Measurements from ENCODE around the gene MTMR10.

MTMR10 gene, protein sequence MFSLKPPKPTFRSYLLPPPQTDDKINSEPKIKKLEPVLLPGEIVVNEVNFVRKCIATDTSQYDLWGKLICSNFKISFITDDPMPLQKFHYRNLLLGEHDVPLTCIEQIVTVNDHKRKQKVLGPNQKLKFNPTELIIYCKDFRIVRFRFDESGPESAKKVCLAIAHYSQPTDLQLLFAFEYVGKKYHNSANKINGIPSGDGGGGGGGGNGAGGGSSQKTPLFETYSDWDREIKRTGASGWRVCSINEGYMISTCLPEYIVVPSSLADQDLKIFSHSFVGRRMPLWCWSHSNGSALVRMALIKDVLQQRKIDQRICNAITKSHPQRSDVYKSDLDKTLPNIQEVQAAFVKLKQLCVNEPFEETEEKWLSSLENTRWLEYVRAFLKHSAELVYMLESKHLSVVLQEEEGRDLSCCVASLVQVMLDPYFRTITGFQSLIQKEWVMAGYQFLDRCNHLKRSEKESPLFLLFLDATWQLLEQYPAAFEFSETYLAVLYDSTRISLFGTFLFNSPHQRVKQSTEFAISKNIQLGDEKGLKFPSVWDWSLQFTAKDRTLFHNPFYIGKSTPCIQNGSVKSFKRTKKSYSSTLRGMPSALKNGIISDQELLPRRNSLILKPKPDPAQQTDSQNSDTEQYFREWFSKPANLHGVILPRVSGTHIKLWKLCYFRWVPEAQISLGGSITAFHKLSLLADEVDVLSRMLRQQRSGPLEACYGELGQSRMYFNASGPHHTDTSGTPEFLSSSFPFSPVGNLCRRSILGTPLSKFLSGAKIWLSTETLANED

DNA sequence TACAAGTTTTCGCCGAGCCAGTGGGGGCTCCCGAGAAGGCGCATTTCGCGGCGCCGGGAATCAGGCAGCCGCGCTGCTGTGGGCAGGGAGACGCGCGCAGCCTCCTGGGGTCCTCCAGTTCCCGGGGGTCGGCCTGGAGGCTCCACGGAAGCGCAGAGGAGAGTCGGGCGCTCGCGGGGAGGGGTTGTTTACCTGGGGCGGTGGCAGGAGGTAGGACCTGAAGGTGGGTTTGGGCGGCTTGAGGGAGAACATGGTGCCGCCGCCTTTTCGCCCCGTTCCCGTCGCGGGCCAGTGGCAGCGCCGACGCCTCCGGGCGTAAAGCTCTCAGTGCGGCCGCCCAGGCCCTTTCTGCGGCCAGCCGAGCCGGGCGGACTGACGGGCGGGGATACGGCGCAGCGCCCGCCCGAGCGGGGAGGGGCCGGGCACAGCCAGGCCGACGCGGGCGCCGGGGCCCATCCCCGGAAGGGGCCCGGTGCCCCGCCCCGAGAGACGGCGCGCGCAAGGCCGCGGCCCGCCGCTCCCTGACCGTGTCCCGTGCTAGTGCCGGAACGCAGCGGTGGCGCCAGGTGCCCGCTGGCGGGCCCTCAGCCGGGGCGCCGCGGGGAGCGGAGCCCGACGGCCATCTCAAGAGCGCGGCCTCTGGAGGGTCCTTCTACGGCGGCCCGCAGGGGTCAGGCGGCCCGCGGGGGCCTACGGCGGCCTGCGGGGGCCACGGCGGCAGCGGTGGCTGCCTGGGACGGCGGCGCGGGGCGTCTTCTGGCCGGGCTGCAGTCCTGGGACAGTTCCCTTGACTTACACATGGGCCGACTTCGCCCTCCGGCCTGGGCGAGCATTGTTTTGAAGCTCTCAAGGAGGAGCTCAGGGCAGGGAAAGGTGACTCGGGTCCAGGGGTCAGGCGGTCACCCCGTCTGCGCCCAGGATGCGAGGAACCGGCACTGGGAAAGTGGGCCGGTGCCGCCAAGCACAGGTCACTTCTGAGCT, at the start of gene MTMR10:
Gene MTMR10 (minus strand): TSS at position 374 of the 981 bp plus-strand sequence. CDS start 122 bp downstream, at position 252.
- Histone ChIP-seq H3K4me1 (ENCODE audit: insufficient read depth, low read length) (peaks cover 14% of the 10 kb centered on the region), H3K27ac (ENCODE audit: low read depth, low read length) (peak within 1 kb of the TSS; percentile 92), H3K9me3 (ENCODE audit: low read length) (no peaks in the 10 kb centered on the region), H3K27me3 (ENCODE audit: control insufficient read depth in 1 of 2, insufficient read depth in 2 of 2, low read length in 2 of 2) (no peaks in the 10 kb centered on the region), H3K4me3 (ENCODE audit: low read depth in 1 of 2, low read length in 2 of 2) (peak within 1 kb of the TSS; percentile 91 to 96), H3K36me3 (ENCODE audit: insufficient read depth, low read length) (no peaks in the 10 kb centered on the region), H3K9ac (ENCODE audit: low read length) (peak within 1 kb of the TSS; percentile 79)

- no peak overlapping the region for H3K4me3 ChIP-seq (ENCODE audit: low read depth in 1 of 2, low read length in 2 of 2)
- H3K36me3 ChIP-seq (ENCODE audit: insufficient read depth, low read length) = no peaks in the 10 kb centered on the region
Measured at GRCh38 chr15:31040611-31041010, 49.2 kb upstream of the MTMR10 start.

GRCh38 chr15:31039961-31040360, 48.5 kb upstream of the MTMR10 start:
- H3K4me3 ChIP-seq (ENCODE audit: low read depth in 1 of 2, low read length in 2 of 2) = no peak overlapping the region
- no peak overlapping the region for H3K27ac ChIP-seq (ENCODE audit: low read depth, low read length)
- no peaks in the 10 kb centered on the region for H3K36me3 ChIP-seq (ENCODE audit: insufficient read depth, low read length)
- H3K9me3 ChIP-seq (ENCODE audit: low read length) = no peaks in the 10 kb centered on the region
- no peak overlapping the region for H3K9ac ChIP-seq (ENCODE audit: low read length)
- no peaks in the 10 kb centered on the region for H3K27me3 ChIP-seq (ENCODE audit: control insufficient read depth in 1 of 2, insufficient read depth in 2 of 2, low read length in 2 of 2)
- no peaks in the 10 kb centered on the region for H3K4me1 ChIP-seq (ENCODE audit: insufficient read depth, low read length)

More at GRCh38 chr15:31040611-31041010, 49.2 kb upstream of the MTMR10 start:
- Histone ChIP-seq H3K9me3 (ENCODE audit: low read length) (no peaks in the 10 kb centered on the region), H3K27ac (ENCODE audit: low read depth, low read length) (no peak overlapping the region), H3K9ac (ENCODE audit: low read length) (no peak overlapping the region), H3K27me3 (ENCODE audit: control insufficient read depth in 1 of 2, insufficient read depth in 2 of 2, low read length in 2 of 2) (no peaks in the 10 kb centered on the region), H3K4me1 (ENCODE audit: insufficient read depth, low read length) (no peaks in the 10 kb centered on the region)

DNA sequence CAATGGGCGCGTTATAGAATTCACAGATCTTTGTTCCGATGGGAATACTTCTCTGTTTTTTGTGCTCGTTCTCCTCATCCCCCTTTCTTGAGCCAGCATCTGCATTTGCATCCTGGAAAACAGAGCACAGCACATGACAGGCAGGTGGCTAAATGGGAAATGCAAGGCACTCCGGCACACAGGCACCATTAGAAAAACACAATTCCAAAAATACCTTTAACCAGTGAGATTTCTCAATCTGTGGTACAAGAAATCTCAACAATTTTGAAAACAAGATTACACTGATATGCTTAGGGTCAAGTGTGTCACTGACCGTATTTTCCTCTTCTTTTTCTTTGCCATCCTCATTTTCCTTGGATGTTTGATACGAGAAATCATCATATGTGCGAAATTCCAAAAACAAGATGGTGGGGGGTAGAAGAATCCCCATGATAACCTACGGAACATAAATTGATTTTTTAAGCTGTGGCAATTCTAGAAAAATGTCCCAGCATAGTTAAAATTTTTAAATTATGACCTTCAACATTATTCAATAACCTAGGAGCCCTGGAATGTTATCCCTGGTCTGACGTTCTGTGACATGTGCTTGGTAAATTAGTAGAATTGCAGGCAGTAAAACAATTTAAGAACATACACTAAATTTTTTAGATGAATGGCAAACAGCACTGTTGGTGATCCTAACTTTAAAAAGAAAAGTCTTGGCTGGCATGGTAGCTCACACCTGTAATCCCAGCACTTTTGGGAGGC, 46.5 kb upstream of the MTMR10 start:
- Histone ChIP-seq H3K27me3 (ENCODE audit: control insufficient read depth in 1 of 2, insufficient read depth in 2 of 2, low read length in 2 of 2) (no peaks in the 10 kb centered on the region), H3K4me1 (ENCODE audit: insufficient read depth, low read length) (no peaks in the 10 kb centered on the region), H3K9ac (ENCODE audit: low read length) (no peak overlapping the region), H3K36me3 (ENCODE audit: insufficient read depth, low read length) (no peaks in the 10 kb centered on the region), H3K9me3 (ENCODE audit: low read length) (no peaks in the 10 kb centered on the region), H3K27ac (ENCODE audit: low read depth, low read length) (no peak overlapping the region), H3K4me3 (ENCODE audit: low read depth in 1 of 2, low read length in 2 of 2) (no peak overlapping the region)

- no peaks in the 10 kb centered on the region for H3K36me3 ChIP-seq (ENCODE audit: insufficient read depth, low read length)
- no peaks in the 10 kb centered on the region for H3K4me1 ChIP-seq (ENCODE audit: insufficient read depth, low read length)
- no peak overlapping the region for H3K9ac ChIP-seq (ENCODE audit: low read length)
- H3K4me3 ChIP-seq (ENCODE audit: low read depth in 1 of 2, low read length in 2 of 2) = no peak overlapping the region
- no peak overlapping the region for H3K27ac ChIP-seq (ENCODE audit: low read depth, low read length)
- H3K9me3 ChIP-seq (ENCODE audit: low read length) = no peaks in the 10 kb centered on the region
- H3K27me3 ChIP-seq (ENCODE audit: control insufficient read depth in 1 of 2, insufficient read depth in 2 of 2, low read length in 2 of 2) = no peaks in the 10 kb centered on the region
Measured at GRCh38 chr15:31036783-31037182, 45.4 kb upstream of the MTMR10 start.

GRCh38 chr15:31035610-31036009, 44.2 kb upstream of the MTMR10 start:
- Histone ChIP-seq H3K27me3 (ENCODE audit: control insufficient read depth in 1 of 2, insufficient read depth in 2 of 2, low read length in 2 of 2) (no peaks in the 10 kb centered on the region), H3K27ac (ENCODE audit: low read depth, low read length) (no peak overlapping the region), H3K4me1 (ENCODE audit: insufficient read depth, low read length) (no peaks in the 10 kb centered on the region), H3K36me3 (ENCODE audit: insufficient read depth, low read length) (no peaks in the 10 kb centered on the region), H3K9ac (ENCODE audit: low read length) (no peak overlapping the region), H3K4me3 (ENCODE audit: low read depth in 1 of 2, low read length in 2 of 2) (no peak overlapping the region), H3K9me3 (ENCODE audit: low read length) (no peaks in the 10 kb centered on the region)

DNA sequence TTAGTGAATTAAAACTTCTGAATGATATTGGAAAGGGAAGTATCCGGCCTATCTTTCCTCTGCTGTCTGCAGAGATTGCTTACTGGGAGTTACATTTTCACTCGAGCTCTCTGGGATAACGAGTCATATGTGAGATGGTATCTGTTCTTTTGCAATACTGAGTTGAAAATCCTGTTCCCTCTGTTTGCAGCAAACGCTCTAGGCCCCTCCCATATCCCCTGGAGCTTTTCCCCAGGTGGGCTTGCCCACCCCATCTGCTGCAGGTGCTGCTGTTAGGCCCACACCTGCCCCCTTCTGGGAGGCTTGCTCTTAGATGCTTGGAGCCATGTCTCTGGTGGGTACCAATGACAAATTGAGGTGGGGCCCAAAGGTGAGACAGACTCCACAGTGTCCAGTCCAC, 42.7 kb upstream of the MTMR10 start:
- no peaks in the 10 kb centered on the region for H3K9me3 ChIP-seq (ENCODE audit: low read length)
- no peaks in the 10 kb centered on the region for H3K36me3 ChIP-seq (ENCODE audit: insufficient read depth, low read length)
- no peak overlapping the region for H3K9ac ChIP-seq (ENCODE audit: low read length)
- H3K27ac ChIP-seq (ENCODE audit: low read depth, low read length) = no peak overlapping the region
- no peaks in the 10 kb centered on the region for H3K4me1 ChIP-seq (ENCODE audit: insufficient read depth, low read length)
- no peaks in the 10 kb centered on the region for H3K27me3 ChIP-seq (ENCODE audit: control insufficient read depth in 1 of 2, insufficient read depth in 2 of 2, low read length in 2 of 2)
- no peak overlapping the region for H3K4me3 ChIP-seq (ENCODE audit: low read depth in 1 of 2, low read length in 2 of 2)

DNA sequence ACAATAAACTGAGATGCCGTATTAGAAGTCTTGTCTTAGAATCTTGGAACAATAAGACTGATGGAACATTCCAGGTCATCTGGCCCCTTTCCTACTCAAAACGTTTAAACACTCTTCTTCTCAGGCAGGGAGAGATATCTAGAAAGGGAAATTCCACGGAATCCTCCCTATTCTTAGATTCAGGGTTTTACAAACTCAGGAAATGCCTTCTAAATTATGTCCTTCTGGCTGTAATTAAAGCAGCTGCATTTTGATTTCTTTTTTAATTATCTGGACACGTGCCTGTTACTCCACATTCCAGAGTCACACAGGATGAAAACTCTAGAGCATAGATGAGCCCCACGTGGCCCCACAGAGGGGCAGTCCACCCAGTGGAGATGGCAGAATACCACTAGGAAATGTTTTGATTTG, 41.5 kb upstream of the MTMR10 start:
- no peak overlapping the region for H3K27ac ChIP-seq (ENCODE audit: low read depth, low read length)
- no peaks in the 10 kb centered on the region for H3K9me3 ChIP-seq (ENCODE audit: low read length)
- H3K9ac ChIP-seq (ENCODE audit: low read length) = no peak overlapping the region
- no peak overlapping the region for H3K4me3 ChIP-seq (ENCODE audit: low read depth in 1 of 2, low read length in 2 of 2)
- H3K4me1 ChIP-seq (ENCODE audit: insufficient read depth, low read length) = no peaks in the 10 kb centered on the region
- no peaks in the 10 kb centered on the region for H3K36me3 ChIP-seq (ENCODE audit: insufficient read depth, low read length)
- H3K27me3 ChIP-seq (ENCODE audit: control insufficient read depth in 1 of 2, insufficient read depth in 2 of 2, low read length in 2 of 2) = no peaks in the 10 kb centered on the region

DNA sequence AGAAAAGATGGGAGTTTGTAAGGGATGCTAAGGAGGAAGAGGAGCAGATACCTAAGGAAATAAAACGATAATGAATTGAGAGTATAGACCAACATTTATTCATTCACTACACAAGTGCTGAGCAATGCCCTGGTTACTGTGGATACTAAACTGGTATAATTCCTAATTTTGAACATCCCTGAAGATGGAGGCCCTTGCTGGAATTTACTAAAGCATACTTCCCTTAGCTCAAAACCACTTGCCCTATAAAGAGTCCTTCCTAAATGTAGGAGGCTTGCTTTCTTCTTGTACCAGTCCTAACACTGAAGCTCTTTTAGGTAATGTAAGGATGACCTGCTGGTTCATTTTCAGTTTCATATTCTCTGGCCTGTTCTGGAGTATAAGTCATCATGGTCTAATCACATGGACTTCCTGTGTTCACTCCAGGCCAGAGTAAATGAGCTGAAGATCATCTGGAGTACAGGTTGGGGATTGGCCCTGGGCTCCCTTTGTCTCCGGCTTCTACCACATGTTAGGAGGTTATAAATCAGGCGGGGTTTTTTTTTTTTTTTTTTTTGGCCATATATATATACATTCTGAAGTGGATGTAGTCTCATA, 40.1 kb upstream of the MTMR10 start:
- Histone ChIP-seq H3K9ac (ENCODE audit: low read length) (no peak overlapping the region), H3K27ac (ENCODE audit: low read depth, low read length) (no peak overlapping the region), H3K4me1 (ENCODE audit: insufficient read depth, low read length) (no peaks in the 10 kb centered on the region), H3K27me3 (ENCODE audit: control insufficient read depth in 1 of 2, insufficient read depth in 2 of 2, low read length in 2 of 2) (no peaks in the 10 kb centered on the region), H3K9me3 (ENCODE audit: low read length) (no peaks in the 10 kb centered on the region), H3K4me3 (ENCODE audit: low read depth in 1 of 2, low read length in 2 of 2) (no peak overlapping the region), H3K36me3 (ENCODE audit: insufficient read depth, low read length) (no peaks in the 10 kb centered on the region)

DNA sequence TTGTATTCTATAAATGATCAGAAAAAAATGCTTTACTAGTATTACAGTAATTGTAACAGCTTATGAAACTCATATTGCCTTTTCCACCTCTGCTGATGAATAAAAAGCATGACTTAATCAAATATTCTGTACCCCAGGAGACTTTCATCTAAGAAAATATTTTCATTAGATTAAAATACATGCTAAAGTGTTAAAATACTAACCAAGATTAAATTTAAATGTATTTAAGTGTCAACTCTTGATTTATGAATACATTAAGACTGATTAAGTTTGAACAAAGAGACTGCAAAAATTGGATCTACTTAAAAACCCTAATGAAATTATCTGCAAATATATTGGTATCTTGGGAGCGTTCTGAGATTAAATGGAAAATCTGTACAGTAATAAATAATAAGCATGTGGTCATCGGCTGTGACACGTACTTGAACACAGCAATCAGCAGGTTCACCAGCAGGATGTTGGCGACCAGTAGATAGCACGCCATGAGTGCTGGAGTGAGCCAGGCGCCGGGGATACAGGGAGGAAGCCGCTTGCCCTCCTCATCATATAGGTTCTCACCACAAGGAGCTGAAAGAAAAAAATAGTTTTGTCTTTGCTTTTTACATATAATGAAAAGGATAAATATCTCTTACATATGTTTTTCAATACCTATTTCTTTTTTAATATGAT, 36.6 kb upstream of the MTMR10 start:
- H3K4me3 ChIP-seq (ENCODE audit: low read depth in 1 of 2, low read length in 2 of 2) = no peak overlapping the region
- H3K27ac ChIP-seq (ENCODE audit: low read depth, low read length) = no peak overlapping the region
- H3K9ac ChIP-seq (ENCODE audit: low read length) = no peak overlapping the region
- H3K4me1 ChIP-seq (ENCODE audit: insufficient read depth, low read length) = no peaks in the 10 kb centered on the region
- H3K27me3 ChIP-seq (ENCODE audit: control insufficient read depth in 1 of 2, insufficient read depth in 2 of 2, low read length in 2 of 2) = no peaks in the 10 kb centered on the region
- no peaks in the 10 kb centered on the region for H3K36me3 ChIP-seq (ENCODE audit: insufficient read depth, low read length)
- H3K9me3 ChIP-seq (ENCODE audit: low read length) = no peaks in the 10 kb centered on the region
